ENCODE measurements around the gene RERE.

Gene RERE

GRCh38 chr1:8817412-8818324 lies at the start of gene RERE:
Gene RERE, minus strand, starts transcription at chr1:8817640.
- DNase-seq = peak; percentile 94

DNA sequence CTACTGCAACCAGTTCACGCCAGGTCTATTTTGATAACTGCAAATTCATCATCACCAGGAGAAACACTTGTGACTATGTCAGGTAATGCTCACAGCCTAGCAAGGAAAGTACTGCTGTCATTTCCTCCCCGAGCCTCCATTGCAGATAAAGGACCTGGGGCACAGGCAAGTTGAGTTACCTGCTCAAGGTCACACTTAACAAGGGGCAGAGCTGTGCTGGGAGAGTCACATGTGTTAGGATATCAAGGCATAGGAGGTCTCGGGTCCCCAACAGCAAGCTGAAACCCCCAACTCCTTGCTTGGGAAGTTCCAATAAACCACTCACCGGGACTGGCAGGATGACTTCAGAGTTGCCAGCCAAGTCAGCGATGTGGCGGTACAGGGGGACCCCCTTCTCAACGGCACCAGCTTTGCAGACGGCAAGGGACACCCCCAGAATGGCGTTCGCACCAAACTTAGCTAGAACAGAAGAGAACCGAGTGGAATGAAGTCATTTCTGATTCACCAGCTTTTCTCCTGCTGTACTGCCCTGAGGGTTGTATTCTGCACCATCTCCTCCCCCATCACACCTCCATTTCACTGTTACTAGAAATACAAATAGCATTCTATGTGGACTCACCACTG lies 49.5 kb upstream of the RERE start:
- DNase-seq = no peak

DNA sequence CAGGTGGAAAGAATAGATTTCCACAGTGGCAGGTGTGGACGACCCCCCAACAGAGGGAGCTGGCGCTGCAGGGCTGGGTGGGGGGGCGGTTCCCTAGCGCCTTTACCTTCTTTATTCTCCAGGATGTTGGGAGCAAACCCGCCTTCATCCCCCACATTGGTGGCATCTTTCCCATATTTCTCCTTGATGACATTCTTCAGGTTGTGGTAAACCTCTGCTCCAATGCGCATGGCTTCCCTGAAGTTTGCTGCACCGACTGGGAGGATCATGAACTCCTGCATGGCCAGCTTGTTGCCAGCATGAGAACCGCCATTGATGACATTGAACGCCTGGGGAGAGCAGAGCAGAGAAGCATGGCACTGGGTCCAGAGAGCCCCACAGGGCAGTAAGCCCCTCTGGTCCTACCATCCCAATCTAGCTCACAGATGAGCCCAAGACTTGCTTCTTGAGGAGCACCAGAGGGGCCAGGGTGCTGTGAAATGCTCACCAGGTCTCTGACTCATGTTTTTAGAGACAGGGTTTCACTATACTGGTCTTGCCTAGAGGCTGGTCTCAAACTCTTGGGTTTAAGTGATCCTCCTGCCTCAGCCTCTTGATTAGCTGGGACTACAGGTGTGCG lies 48.8 kb upstream of the RERE start:
- no peak for DNase-seq

DNA sequence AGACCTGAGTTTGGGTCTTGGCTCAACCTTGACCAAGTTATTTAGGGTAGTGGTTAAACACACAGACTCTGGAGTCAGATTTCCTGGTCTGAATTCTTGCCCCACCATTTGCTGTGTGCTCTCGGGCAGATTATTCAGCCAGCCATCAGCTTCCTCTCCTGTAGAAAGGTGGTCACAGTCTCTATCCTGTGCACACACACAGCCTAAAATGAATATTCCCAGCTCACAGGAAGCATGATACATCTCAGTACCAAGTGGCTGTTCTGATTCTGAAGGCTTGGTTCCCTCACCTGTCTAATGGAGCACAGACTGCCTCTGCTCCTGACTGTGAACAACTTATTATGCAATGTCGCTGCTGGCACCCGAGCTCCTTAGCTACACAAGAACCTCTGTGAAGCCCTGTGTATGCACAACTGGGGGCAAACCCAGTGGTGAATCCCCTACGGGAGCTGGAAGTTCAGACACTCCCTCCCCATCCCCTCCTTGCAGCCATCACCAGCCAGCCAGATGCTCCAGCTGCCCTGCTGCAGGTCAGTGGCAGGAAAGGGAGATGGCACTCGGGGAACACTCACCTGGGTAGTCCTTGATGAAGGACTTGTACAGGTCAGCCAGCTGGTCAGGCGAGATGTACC lies 47.4 kb upstream of the RERE start:
- DNase-seq = no peak

- DNase-seq = no peak
Observed at GRCh38 chr1:8863794-8864233, 46.4 kb upstream of the RERE start.

DNA sequence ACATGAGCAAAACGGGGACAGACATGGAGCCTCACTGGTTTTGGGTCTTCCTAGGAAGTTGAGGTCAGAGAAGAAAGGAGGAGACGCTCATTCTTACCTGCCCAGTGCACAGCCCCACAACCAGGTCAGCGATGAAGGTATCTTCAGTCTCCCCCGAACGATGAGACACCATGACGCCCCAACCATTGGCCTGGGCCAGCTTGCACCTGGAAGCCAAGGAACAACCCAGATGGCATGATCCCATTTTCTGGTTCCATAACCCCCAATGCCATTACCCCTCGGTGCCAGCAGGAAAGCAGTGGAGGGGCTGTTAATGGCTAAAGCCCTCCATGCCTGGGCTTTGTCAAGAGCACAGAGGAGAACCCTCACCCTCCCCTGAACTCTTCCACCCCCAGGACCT lies 45.7 kb upstream of the RERE start:
- no peak for DNase-seq

DNA sequence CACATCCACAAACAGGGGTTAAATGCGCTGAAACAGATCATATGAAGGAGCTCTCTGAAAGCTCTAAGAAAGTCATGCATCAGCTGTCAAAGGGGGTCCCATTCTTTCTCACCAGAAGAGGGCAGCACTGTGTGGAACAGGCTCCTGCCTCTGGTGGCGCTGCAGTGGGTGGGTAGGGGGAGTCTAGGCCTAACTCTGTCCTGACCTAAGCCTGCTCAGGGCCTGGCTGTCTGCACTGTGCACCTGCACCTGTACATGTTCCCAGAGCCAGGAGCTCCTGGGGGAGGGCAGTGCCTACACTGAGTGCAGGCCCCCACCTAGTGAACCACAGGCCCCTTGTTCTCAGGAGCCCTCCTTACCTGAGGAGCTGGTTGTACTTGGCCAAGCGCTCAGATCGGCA lies 45.1 kb upstream of the RERE start:
- no peak for DNase-seq

DNA sequence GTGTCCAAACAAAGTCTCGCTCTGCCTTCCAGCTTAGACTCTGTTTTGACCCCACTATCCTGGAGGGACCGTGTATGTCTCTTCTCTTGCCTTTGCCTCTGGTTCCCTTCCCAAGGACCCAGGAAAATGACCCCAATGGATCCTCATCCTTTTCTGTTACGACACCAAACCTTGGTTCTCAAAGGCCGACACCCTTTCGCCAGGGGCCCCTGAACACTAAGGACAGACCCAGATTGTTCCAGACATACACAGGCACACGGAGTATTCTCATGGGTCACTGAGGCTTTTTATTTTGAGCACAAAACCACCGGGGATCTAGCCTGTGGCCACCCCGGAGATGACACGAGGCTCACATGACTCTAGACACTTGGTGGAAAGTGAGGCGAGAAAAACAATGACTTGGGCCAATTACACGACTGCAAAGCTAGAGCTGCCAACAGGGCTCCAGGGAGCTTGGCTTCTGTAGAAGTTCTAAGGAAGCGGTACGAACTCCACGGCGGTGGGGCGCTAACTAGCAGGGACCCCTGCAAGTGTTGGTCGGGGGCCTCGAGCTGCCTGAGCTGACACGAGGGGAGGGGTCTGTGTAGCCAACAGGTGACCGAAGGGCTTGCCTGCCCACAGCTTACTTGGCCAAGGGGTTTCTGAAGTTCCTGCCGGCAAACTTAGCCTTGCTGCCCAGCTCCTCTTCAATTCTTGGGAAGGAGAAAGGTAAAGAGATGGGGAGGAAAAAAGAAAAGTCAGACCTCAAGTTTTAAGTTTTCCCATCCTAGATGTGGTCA lies 43.5 kb upstream of the RERE start:
- no peak for DNase-seq

- peak; percentile 18 for DNase-seq
Observed at GRCh38 chr1:8858888-8859706, 41.7 kb upstream of the RERE start.

- no peak for DNase-seq
Observed at GRCh38 chr1:8858112-8858668, 40.8 kb upstream of the RERE start.

DNA sequence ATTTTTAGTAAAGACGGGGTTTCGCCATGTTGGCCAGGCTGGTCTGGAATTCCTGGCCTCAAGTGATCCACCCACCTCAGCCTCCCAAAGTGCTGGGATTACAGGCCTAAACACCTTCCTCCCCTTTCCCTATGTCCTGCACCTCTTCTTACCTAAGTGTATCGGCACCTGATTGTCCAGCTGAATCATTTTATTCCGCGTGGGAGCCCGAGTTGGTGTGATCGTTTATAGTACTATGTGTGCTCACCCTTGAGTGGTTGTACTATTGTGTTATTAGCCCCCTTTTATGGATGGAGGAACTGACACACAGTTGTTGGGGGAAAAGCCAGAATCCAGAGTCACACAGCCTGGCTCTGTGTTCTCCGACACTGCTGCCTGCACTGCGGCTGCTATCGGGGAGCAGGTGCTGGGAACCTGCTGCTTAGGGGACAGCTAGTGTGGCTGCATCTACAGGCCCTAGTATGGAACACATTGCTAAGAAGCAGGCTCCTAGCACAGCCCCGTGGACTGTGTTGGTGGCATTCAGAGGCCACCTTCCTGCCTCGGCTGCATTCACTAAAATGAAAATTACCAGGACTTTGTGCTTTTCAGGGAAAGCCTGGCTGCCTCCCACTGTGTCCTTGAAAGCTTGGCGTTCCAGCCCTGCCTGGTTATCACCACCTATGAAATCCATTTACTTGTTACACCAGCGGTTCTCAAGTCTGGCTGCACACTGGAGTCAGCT lies 39.4 kb upstream of the RERE start:
- no peak for DNase-seq

DNA sequence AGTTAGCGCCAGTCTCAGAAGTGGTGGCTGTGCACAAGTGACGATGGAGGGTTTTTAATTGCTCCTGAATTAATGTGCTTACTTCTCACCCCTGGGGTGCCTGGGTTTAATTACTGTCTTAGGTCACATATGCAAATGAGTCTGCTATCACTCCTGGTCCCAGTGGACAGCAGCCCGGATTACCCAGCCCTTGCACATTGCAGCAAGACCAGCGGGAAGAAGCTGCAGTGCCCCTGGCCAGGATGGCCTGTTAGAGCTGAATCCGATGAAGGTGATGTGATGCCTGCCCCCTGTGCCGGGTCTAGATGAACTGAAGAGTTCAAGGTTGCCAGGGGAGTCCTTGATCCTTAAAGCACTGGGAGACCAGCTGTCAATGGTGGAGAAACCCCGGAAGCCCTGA lies 36.8 kb upstream of the RERE start:
- DNase-seq = no peak

DNA sequence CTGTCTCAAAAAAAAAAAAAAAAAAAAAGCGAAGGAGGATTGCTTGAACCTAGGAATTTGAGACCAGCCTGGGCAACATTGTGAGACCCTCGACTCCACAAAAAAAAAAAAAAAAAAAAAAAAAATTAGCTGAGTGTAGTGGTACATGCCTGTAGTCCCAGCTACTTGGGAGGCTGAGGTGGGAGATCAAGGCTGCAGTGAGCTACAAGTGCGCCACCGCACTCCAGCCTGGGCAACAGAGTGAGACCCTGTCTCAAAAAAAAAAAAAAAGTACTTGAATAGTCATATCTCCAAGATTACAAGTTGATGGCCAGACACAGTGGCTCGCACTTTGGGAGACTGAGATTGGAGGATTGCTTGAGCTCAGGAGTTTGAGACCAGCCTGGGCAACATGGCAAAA lies 33.6 kb upstream of the RERE start:
- DNase-seq = no peak

GRCh38 chr1:8848663-8849386 lies 31.4 kb upstream of the RERE start:
- peak; percentile 82 for DNase-seq

DNA sequence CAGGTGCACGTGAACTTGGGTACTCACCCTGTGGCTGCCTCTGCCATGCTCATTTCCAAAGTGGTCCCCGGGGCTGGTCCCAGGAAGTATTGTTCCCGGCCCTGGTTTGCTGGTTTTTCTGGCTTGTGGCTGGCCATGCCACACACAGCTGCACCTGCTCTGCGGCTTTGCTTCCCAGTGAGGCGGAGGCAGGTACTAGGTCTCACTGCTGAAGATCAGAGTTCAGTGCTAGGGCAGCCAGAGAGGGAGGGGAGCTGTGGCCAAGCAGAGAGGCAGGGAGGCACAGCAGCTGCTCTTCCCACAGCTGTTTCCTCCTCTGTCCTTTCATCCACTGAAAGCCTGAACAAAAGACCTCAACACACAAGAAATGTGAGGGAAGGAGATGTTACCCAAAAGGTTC lies 30.6 kb upstream of the RERE start:
- no peak for DNase-seq

DNA sequence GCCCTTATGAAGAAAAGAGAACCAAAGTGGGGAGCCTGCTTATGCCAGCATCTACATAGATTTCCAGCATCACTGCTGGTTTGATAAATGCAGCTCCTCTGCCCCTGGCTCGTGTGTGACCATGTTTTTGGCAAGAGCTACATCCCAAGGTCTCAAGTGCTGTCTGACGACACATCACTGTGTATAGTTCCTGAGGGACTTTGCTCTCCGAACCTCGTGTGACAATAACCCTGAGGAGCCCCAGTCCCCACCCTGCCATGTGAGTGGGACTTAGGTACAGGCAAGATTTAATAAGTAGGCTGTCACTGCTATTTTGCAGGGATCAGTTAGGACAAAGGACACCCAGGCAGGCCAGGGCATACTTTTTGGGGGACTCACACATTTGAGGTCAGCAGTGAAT lies 28.8 kb upstream of the RERE start:
- DNase-seq = no peak

GRCh38 chr1:8845104-8846097 lies 28.0 kb upstream of the RERE start:
- no peak for DNase-seq

GRCh38 chr1:8844501-8845006 lies 27.1 kb upstream of the RERE start:
- DNase-seq = peak; percentile 73
